HepG2 (cell line): ENCODE data around the gene MIF4GD. TPM values are rescaled to one million over a fixed set of nuclear protein-coding genes. Genes with fewer than 3 reads are reported as not detected.

ENCODE experiments used
- MBNL3 ChIP-seq: fragments of 250-450 bp; sonication (Bioruptor Pico); conservative IDR thresholded peaks from 2 replicates; pipeline ENCODE4 v1.8.0; 2022; ENCODE audit warnings: mild to moderate bottlenecking, inconsistent platforms
- POLR2A ChIP-seq, 2 experiments: IDR thresholded peaks; 2 replicates each; pipeline ENCODE4 v1.6.1; 2011; ENCODE audit warnings: low read depth in 2 of 2, low read length in 2 of 2, mild to moderate bottlenecking in 1 of 2, moderate library complexity in 1 of 2; ENCODE audit not compliant: insufficient read depth in 1 of 2
- polyA plus RNA-seq, 8 experiments: library from polyadenylated mRNA; depleted of rRNA in 3 of 8; stranded (reverse) in 7 of 8; unstranded in 1 of 8; fragments of >200 nt; fragmentation: Illumina TruSeq in 4 of 8; extraction: Trizol in 4 of 8; gene quantifications; 2 replicates each; pipeline versions ENCODE4 v1.2.1 to v1.2.3, GENCODE V29; 2011 to 2016; ENCODE audit warnings: low read depth in 4 of 8, missing spikeins in 1 of 8, mixed read lengths in 1 of 8; ENCODE audit not compliant: insufficient read depth in 1 of 8
- total RNA-seq, 5 experiments: library from RNA; depleted of rRNA; stranded (reverse); fragments of >200 nt; fragmentation: Illumina TruSeq; extraction: Trizol; gene quantifications; 2 replicates each; pipeline ENCODE4 v1.2.3, GENCODE V29; 2016; ENCODE audit warnings: low read depth in 1 of 5
- TF ChIP-seq, protein P1 (sequence below), 2 experiments: fragments of 450-650 bp in 1 of 2; sonication (generic) in 1 of 2; formaldehyde crosslinking in 1 of 2; IDR thresholded peaks; 2 replicates each; pipeline versions ENCODE4 v1.6.1 to v1.8.0; 2016 to 2022; ENCODE audit warnings: antibody characterized with exemption in 1 of 2, mild to moderate bottlenecking in 1 of 2, missing genetic modification reagents in 1 of 2
- TF ChIP-seq, protein P2 (sequence below): sonication (generic); formaldehyde crosslinking; IDR thresholded peaks from 2 replicates; pipeline ENCODE4 v1.5.0; 2020; ENCODE audit warnings: mild to moderate bottlenecking, missing genetic modification reagents, borderline replicate concordance

MIF4GD gene
- total and polyA plus RNA-seq, 2 of the 13 experiments (the other 11 are each of a cell fraction or from before 2014, with no cell fraction given) = 14.0 to 28.0 TPM

DNA sequence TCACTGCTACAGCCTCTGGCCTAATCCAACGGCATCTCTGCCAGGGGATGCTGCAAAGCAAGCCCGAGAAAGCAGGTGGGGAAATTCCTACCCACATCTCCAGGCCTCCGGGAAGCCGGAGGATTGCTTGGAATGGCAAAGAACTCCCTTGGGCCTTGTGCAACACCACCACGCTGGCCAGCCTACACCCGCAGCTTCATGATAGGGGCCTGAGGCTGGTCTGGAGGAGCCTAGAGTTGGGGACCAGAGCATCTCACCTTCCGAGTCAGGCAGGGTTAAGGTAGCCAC lies 29.9 kb downstream of the MIF4GD start (continued):
- TF ChIP-seq, protein P1, sequence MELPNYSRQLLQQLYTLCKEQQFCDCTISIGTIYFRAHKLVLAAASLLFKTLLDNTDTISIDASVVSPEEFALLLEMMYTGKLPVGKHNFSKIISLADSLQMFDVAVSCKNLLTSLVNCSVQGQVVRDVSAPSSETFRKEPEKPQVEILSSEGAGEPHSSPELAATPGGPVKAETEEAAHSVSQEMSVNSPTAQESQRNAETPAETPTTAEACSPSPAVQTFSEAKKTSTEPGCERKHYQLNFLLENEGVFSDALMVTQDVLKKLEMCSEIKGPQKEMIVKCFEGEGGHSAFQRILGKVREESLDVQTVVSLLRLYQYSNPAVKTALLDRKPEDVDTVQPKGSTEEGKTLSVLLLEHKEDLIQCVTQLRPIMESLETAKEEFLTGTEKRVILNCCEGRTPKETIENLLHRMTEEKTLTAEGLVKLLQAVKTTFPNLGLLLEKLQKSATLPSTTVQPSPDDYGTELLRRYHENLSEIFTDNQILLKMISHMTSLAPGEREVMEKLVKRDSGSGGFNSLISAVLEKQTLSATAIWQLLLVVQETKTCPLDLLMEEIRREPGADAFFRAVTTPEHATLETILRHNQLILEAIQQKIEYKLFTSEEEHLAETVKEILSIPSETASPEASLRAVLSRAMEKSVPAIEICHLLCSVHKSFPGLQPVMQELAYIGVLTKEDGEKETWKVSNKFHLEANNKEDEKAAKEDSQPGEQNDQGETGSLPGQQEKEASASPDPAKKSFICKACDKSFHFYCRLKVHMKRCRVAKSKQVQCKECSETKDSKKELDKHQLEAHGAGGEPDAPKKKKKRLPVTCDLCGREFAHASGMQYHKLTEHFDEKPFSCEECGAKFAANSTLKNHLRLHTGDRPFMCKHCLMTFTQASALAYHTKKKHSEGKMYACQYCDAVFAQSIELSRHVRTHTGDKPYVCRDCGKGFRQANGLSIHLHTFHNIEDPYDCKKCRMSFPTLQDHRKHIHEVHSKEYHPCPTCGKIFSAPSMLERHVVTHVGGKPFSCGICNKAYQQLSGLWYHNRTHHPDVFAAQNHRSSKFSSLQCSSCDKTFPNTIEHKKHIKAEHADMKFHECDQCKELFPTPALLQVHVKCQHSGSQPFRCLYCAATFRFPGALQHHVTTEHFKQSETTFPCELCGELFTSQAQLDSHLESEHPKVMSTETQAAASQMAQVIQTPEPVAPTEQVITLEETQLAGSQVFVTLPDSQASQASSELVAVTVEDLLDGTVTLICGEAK (IDR thresholded peaks at IDR 0.05) = no peak
- TF ChIP-seq, protein P1 (CRISPR knock-in tag; IDR thresholded peaks at IDR 0.05) = no peak
- TF ChIP-seq, protein P2, sequence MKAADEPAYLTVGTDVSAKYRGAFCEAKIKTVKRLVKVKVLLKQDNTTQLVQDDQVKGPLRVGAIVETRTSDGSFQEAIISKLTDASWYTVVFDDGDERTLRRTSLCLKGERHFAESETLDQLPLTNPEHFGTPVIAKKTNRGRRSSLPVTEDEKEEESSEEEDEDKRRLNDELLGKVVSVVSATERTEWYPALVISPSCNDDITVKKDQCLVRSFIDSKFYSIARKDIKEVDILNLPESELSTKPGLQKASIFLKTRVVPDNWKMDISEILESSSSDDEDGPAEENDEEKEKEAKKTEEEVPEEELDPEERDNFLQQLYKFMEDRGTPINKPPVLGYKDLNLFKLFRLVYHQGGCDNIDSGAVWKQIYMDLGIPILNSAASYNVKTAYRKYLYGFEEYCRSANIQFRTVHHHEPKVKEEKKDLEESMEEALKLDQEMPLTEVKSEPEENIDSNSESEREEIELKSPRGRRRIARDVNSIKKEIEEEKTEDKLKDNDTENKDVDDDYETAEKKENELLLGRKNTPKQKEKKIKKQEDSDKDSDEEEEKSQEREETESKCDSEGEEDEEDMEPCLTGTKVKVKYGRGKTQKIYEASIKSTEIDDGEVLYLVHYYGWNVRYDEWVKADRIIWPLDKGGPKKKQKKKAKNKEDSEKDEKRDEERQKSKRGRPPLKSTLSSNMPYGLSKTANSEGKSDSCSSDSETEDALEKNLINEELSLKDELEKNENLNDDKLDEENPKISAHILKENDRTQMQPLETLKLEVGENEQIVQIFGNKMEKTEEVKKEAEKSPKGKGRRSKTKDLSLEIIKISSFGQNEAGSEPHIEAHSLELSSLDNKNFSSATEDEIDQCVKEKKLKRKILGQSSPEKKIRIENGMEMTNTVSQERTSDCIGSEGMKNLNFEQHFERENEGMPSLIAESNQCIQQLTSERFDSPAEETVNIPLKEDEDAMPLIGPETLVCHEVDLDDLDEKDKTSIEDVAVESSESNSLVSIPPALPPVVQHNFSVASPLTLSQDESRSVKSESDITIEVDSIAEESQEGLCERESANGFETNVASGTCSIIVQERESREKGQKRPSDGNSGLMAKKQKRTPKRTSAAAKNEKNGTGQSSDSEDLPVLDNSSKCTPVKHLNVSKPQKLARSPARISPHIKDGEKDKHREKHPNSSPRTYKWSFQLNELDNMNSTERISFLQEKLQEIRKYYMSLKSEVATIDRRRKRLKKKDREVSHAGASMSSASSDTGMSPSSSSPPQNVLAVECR (CRISPR knock-in tag) = no peak
- TF ChIP-seq POLR2A (IDR thresholded peaks at IDR 0.05; ENCODE audit: insufficient read depth in 1 of 2, low read depth in 2 of 2, low read length in 2 of 2) (peak in 1 of 2 experiments; percentile 29; a peak in 1 of 4 replicates), MBNL3 (no peak)
